Neural crest cell (in vitro differentiated cells): ENCODE data around the gene TREX2. TPM values are rescaled to one million over a fixed set of nuclear protein-coding genes. Genes with fewer than 3 reads are reported as not detected.

Source experiments
- DNase-seq: peaks from one replicate; pipeline ENCODE4 v3.0.0; 2021; ENCODE audit warnings: low read depth, mixed read lengths, low spot score
- H3K27ac Mint-ChIP-seq: one replicate; pipeline ENCODE4 v1.8.0; 2021; ENCODE audit warnings: mild to moderate bottlenecking, mixed read lengths; ENCODE audit not compliant: unreplicated experiment
- H3K27me3 Mint-ChIP-seq: 2 replicates; pipeline ENCODE4 v1.8.0; 2021; ENCODE audit warnings: low read depth, mild to moderate bottlenecking, mixed read lengths
- H3K36me3 Mint-ChIP-seq: 2 replicates; pipeline ENCODE4 v1.8.0; 2021; ENCODE audit warnings: low read depth, mild to moderate bottlenecking, mixed read lengths
- H3K4me1 Mint-ChIP-seq: 2 replicates; pipeline ENCODE4 v1.8.0; 2021; ENCODE audit warnings: mixed read lengths
- H3K4me3 Mint-ChIP-seq: one replicate; pipeline ENCODE4 v1.8.0; 2021; ENCODE audit warnings: mild to moderate bottlenecking, mixed read lengths
- H3K9me3 Mint-ChIP-seq: 2 replicates; pipeline ENCODE4 v1.8.0; 2021; ENCODE audit warnings: mixed read lengths
- total RNA-seq: library from RNA; stranded (reverse); gene quantifications from 2 replicates; pipeline ENCODE4 v1.2.1, GENCODE V29; 2021
- TF ChIP-seq, protein P1 (sequence below): fragments of 200-600 bp; sonication (generic); conservative IDR thresholded peaks from 2 replicates; pipeline ENCODE4 v1.5.0; 2021; ENCODE audit warnings: antibody characterized with exemption, mild to moderate bottlenecking

Gene TREX2
- total RNA-seq, 1 donor from 2014 or later: 0.77 TPM

DNA sequence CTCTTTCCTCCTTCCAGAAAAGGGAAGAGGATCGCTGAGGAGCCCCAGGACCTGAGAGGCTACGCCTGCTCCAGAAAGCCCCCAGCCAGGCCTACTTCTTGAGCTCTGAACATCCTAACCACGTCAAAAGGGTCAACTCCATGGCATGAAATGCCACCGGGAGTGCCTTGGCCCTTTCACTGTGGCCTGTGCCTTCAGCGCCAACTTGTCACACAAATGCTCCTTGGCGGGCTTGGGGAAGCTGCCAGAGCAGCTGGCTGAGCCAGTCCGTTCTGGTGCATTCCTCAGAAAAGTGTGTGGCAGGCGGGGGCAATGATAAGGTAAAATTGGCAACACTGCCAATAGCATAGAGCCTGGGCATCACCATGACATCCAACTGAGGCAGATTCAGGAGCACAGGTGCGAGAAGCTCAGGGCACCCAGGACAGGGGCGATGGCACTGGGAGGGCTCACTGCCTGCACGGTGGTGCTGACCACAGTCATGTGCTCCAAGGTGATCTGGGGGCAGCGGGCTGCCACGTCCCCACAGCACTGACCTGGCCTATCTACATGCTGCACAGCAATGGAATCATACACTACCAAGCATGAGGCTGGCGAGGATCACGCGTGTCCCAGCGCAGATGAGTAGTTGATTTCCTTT, 12.1 kb upstream of the TREX2 start:
- no peaks in the 10 kb centered on the region for H3K9me3 Mint-ChIP-seq

DNA sequence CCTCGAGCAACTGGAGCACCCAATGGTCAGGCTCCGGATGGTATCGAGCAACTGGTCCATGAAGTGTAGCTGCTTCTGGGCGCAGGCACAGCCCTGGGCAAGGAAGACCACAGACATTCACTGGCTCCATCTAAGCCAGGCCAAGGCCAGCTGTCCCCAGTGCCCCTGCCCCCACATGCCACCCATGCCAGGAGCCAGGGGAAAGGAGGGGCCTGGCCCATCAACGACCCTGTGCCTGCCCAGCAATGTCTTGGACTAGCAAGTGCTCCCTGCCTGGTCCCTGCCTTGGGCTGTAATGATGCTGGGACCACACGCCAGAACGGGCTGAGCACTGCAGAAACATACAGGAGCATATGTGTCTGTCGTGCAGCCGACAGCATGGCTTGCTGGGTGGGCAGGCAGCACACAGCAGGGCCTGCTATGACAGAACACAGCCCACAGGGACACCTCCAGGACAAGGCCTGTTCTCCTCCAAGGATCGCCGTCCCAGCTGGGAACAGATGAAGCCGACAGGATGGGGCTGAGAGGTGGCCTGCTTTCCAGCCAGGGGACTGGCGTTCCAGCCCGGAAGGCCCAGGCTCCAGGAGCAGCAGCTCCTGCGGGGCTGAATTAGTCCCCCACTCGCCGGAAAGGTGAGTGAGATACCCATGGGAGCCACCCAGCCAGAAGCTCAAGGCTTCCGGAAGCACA, 11.4 kb upstream of the TREX2 start:
- Mint-ChIP-seq H3K9me3 (no peaks in the 10 kb centered on the region), H3K4me1 (no peaks in the 10 kb centered on the region), H3K27me3 (no peaks in the 10 kb centered on the region), H3K36me3 (peaks cover 9% of the 10 kb centered on the region), H3K4me3 (no peak overlapping the region), H3K27ac (no peak overlapping the region)
- no peak for DNase-seq
- TF ChIP-seq, protein P1, sequence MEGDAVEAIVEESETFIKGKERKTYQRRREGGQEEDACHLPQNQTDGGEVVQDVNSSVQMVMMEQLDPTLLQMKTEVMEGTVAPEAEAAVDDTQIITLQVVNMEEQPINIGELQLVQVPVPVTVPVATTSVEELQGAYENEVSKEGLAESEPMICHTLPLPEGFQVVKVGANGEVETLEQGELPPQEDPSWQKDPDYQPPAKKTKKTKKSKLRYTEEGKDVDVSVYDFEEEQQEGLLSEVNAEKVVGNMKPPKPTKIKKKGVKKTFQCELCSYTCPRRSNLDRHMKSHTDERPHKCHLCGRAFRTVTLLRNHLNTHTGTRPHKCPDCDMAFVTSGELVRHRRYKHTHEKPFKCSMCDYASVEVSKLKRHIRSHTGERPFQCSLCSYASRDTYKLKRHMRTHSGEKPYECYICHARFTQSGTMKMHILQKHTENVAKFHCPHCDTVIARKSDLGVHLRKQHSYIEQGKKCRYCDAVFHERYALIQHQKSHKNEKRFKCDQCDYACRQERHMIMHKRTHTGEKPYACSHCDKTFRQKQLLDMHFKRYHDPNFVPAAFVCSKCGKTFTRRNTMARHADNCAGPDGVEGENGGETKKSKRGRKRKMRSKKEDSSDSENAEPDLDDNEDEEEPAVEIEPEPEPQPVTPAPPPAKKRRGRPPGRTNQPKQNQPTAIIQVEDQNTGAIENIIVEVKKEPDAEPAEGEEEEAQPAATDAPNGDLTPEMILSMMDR: no peak

More for the DNA sequence above, 12.1 kb upstream of the TREX2 start:
- Mint-ChIP-seq H3K36me3 (peaks cover 9% of the 10 kb centered on the region), H3K4me3 (no peak overlapping the region), H3K4me1 (no peaks in the 10 kb centered on the region), H3K27me3 (no peaks in the 10 kb centered on the region), H3K27ac (no peak overlapping the region)
- TF ChIP-seq, protein P1: no peak
- no peak for DNase-seq

DNA sequence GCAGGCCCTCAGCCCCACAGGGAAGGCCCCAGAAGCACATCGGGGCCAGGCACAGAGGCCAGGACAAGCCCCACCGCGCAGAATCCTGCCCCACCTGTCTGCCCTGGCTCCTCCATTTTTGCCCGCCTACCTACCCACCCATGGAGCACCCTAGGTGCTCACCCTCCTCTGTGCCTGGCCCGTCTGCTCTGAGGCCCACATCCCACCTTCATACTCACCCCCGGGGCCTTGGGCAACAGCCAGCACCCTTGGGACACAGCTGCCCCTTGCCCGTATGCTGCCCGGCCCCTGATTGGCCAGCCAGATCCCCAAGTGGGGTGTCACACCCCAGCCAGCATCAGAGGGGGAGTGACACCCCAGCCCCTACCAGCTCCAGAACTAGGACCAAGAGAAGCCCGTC, 10.8 kb upstream of the TREX2 start:
- H3K4me1 Mint-ChIP-seq: no peaks in the 10 kb centered on the region
- no peaks in the 10 kb centered on the region for H3K27me3 Mint-ChIP-seq
- no peaks in the 10 kb centered on the region for H3K9me3 Mint-ChIP-seq
- no peak overlapping the region for H3K27ac Mint-ChIP-seq
- H3K4me3 Mint-ChIP-seq: no peak overlapping the region
- TF ChIP-seq, protein P1: no peak
- H3K36me3 Mint-ChIP-seq: peaks cover 9% of the 10 kb centered on the region
- no peak for DNase-seq

DNA sequence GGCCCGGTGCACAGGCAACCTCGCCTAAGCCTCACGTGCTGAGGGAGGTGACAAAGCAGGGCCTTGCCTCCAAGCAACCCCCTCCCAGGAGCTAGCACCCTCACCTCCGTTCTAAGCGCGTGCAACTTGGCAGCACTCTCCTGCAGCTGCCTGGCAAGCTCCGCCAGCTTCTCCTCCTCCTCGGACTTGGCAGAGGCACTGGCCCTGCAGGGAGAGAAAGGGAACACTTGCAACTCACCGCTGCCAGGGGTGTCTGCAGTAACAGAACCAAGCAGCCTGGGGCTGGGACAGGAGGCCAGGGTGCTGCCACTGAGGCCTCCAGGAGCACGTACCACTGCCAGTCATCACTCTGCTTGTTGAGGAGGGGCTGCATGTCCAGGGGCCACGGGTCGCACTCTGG, 10.3 kb upstream of the TREX2 start:
- H3K36me3 Mint-ChIP-seq: peaks cover 9% of the 10 kb centered on the region
- TF ChIP-seq, protein P1: no peak
- H3K4me3 Mint-ChIP-seq: no peak overlapping the region
- no peaks in the 10 kb centered on the region for H3K4me1 Mint-ChIP-seq
- no peak overlapping the region for H3K27ac Mint-ChIP-seq
- DNase-seq: no peak
- H3K9me3 Mint-ChIP-seq: no peaks in the 10 kb centered on the region
- H3K27me3 Mint-ChIP-seq: no peaks in the 10 kb centered on the region

DNA sequence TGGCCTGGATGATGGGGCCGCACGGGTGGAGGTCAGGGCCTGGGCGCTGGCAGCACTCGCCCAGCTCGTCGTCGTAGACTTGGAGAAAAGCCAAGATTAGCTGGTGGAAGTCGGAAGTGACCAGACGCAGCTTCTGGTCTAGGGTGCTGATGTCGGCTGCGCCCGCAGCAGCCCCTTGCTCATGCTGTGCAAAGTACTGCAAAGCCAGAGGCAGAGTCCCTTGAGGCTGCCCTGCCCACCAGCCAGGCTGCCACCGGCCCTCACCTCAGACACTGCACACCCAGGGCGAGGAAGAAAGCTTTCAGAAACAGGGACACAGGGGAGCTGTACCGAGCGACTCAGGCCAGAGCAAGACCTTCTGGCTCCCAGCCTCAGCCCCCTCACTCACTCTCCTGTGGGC, 9.7 kb upstream of the TREX2 start:
- DNase-seq: no peak
- TF ChIP-seq, protein P1: no peak
- no peak overlapping the region for H3K4me3 Mint-ChIP-seq
- H3K36me3 Mint-ChIP-seq: peaks cover 9% of the 10 kb centered on the region
- H3K27ac Mint-ChIP-seq: no peak overlapping the region
- H3K27me3 Mint-ChIP-seq: no peaks in the 10 kb centered on the region
- no peaks in the 10 kb centered on the region for H3K9me3 Mint-ChIP-seq
- H3K4me1 Mint-ChIP-seq: no peaks in the 10 kb centered on the region
